BJ (cell line): Measurements from ENCODE around the gene ESYT2. TPM values are rescaled to one million over a fixed set of nuclear protein-coding genes. Genes with fewer than 3 reads are reported as not detected.

Experiments used
- CTCF ChIA-PET: fragments of 350-600 bp; formaldehyde crosslinking; extraction: SDS; loops from one replicate; lab custom pipeline; 2021; ENCODE audit warnings: antibody characterized with exemption, inconsistent platforms; lab: Yijun Ruan, JAX
- POLR2A ChIA-PET: fragments of 300-600 bp; sonication (Branson Sonifier 250); formaldehyde crosslinking; extraction: SDS; loops from one replicate; lab custom pipeline; 2021; ENCODE audit warnings: antibody characterized with exemption; lab: Charles Lee
- DNase-seq: peaks from one replicate; pipeline ENCODE4 v3.0.0-alpha.2; 2011; ENCODE audit warnings: low read depth
- H3K27me3 ChIP-seq: 2 replicates; pipeline ENCODE4 v1.6.0; 2011; ENCODE audit warnings: low read length; ENCODE audit not compliant: control insufficient read depth, insufficient read depth
- H3K36me3 ChIP-seq: 2 replicates; pipeline ENCODE4 v1.5.1; 2011; ENCODE audit warnings: low read length; ENCODE audit not compliant: control insufficient read depth, insufficient read depth
- H3K4me3 ChIP-seq: 2 replicates; pipeline ENCODE4 v1.5.1; 2011; ENCODE audit warnings: low read depth, mild to moderate bottlenecking, control low read depth, low read length
- polyA plus RNA-seq: library from polyadenylated mRNA; depleted of rRNA; stranded (reverse); fragments of >200 nt; gene quantifications from 2 replicates; pipeline ENCODE4 v1.2.3, GENCODE V29; 2011
- TF ChIP-seq, protein P1 (sequence below): IDR thresholded peaks from 2 replicates; pipeline ENCODE4 v1.5.1; 2011; ENCODE audit warnings: low read depth, mild to moderate bottlenecking, control low read depth, inconsistent platforms, low read length, moderate library complexity; ENCODE audit not compliant: insufficient read depth

Gene ESYT2
- polyA plus RNA-seq, 1 experiment: 49.2 TPM

DNA sequence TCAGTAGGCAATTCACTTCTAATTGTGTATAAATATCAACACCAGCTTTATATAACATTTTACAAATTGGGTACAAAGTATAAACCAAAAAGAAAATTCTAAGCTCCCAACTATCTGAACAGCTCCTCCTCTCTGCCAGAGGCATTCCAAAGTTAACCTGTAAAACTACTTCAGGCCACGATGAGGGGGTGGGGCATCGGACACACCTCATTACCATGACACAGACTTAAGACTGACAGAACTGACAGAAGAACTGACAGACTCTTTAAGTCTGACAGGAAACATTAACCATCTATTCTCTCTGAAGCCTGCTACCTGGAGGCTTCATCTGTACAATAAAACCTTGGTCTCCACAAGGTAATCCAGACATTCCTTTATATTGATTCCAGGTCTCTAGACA is 12.3 kb downstream of the ESYT2 start:
- H3K4me3 ChIP-seq: no peak overlapping the region
- H3K36me3 ChIP-seq: no peaks in the 10 kb centered on the region
- ChIA-PET POLR2A (no interaction called here), CTCF (interaction anchor here (0.9 to 1.3 kb wide), 2 partner anchors 9 to 68 kb away, joined by 3 read pairs; no protein-coding TSS in a partner anchor)
- no peaks in the 10 kb centered on the region for H3K27me3 ChIP-seq
- TF ChIP-seq, protein P1, sequence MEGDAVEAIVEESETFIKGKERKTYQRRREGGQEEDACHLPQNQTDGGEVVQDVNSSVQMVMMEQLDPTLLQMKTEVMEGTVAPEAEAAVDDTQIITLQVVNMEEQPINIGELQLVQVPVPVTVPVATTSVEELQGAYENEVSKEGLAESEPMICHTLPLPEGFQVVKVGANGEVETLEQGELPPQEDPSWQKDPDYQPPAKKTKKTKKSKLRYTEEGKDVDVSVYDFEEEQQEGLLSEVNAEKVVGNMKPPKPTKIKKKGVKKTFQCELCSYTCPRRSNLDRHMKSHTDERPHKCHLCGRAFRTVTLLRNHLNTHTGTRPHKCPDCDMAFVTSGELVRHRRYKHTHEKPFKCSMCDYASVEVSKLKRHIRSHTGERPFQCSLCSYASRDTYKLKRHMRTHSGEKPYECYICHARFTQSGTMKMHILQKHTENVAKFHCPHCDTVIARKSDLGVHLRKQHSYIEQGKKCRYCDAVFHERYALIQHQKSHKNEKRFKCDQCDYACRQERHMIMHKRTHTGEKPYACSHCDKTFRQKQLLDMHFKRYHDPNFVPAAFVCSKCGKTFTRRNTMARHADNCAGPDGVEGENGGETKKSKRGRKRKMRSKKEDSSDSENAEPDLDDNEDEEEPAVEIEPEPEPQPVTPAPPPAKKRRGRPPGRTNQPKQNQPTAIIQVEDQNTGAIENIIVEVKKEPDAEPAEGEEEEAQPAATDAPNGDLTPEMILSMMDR: no peak
- DNase-seq: no peak

DNA sequence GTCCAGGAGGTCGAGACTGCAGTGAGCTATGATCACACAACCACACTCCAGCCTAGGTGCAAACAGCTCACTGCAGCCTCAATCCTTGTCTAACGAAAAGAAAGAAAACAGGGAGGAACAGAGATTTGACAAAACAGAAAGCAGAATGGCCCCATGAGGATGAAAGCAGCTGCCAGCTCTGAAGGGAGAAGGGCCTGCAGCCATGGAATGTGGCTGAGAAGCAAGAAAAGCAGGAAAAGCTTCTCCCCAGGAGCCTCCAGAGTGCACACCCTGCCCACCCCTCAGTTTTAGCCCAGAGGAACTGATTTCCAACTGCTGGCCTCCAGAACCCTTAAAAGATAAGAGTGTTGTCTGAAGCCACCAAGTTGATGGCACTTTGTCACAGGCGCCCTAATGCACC is 13.0 kb downstream of the ESYT2 start:
- ChIA-PET CTCF (interaction anchor here (1.3 kb wide), 1 partner anchor 9 kb away, joined by 3 read pairs; no protein-coding TSS in a partner anchor), POLR2A (no interaction called here)
- Histone ChIP-seq H3K27me3 (no peaks in the 10 kb centered on the region), H3K36me3 (no peaks in the 10 kb centered on the region), H3K4me3 (no peak overlapping the region)
- TF ChIP-seq, protein P1: no peak
- no peak for DNase-seq

DNA sequence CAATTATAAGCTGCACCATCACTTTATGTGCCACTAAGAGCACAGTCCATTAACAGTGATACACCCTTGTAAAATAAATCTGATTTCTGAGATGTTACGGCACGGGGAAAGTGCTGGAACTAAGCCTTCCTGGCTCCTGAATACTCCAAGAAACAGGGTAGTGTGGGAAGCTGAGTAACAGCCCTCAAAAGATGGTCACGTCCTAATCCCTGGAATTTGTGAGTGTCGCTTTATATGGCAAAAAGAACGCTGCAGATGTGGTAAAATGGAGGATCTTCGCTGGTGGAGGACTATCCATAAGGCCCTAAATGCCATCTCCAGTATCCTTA is 13.5 kb downstream of the ESYT2 start:
- Histone ChIP-seq H3K36me3 (no peaks in the 10 kb centered on the region), H3K4me3 (no peak overlapping the region), H3K27me3 (no peaks in the 10 kb centered on the region)
- ChIA-PET POLR2A (no interaction called here), CTCF (no interaction called here)
- TF ChIP-seq, protein P1: no peak
- DNase-seq: no peak

DNA sequence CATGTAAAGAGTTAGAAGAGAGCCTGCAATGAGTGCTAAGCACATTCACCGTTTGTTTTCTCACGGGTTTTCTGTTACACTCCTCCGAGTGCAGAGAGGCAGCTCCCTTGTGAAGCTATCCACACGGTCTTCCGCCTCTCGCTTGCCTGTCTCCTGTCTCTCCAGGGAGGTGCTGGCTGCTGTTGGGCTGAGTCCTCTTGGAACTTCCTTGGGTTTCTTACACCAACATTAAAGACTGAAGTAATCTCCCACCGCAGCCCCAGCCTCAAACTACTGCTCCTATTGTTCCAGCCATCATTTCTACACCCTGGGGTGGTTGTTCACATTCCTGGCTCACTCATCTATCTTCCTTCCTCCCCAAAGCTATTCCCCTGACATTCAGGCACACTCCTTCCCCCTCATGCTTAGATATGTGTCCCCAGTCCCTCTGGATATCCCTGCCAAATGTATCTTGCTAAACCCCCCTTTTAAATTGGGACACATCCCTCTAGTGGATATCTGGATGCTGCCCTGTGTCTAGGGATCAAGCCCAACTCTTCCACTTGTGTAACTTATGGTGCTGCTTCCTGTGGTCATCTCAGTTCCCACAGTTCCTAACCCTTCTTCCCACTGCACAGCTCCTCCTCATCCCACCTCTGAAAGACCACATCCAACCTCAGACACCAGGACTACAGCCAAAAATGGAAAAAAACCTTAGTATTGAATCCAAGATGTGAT is 14.1 kb downstream of the ESYT2 start:
- no peak overlapping the region for H3K4me3 ChIP-seq
- no peaks in the 10 kb centered on the region for H3K36me3 ChIP-seq
- H3K27me3 ChIP-seq: no peaks in the 10 kb centered on the region
- DNase-seq: no peak
- ChIA-PET POLR2A (no interaction called here), CTCF (no interaction called here)
- TF ChIP-seq, protein P1: no peak

DNA sequence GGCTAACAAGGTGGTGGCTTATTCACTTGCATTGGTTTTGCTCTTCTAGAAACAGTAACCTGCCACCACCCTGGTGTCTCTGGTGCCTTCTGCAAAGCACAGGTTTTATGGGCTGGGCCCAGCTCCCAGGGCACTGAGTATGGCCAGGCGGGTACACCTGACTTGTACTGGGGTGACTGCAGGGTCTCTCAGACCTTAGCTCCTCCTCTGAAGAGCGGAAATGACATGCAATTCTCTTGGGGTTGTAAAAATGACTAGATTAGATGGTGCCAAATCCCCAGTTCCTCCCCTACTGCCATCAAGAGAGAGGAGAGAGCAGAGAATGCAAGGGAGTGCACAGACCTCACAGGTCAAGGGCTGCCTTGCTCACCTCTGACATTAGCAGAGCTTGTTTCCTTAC is 14.7 kb downstream of the ESYT2 start:
- ChIA-PET CTCF (no interaction called here), POLR2A (no interaction called here)
- no peak for DNase-seq
- Histone ChIP-seq H3K4me3 (no peak overlapping the region), H3K36me3 (no peaks in the 10 kb centered on the region), H3K27me3 (no peaks in the 10 kb centered on the region)
- TF ChIP-seq, protein P1: no peak
